SK-N-MC (cell line): ENCODE measurements around the gene HSD17B12.

Source experiments
- EZH2 ChIP-seq: fragments of 200-600 bp; sonication (generic); IDR thresholded peaks from one replicate; pipeline ENCODE4 v1.6.1; 2017; ENCODE audit warnings: antibody characterized with exemption
- FOXP2 ChIP-seq: optimal IDR thresholded peaks from 2 replicates; pipeline ENCODE3; 2011; ENCODE audit warnings: mild to moderate bottlenecking, moderate library complexity; ENCODE audit not compliant: insufficient read depth; ENCODE audit errors: extremely low read length, control extremely low read depth
- POLR2AphosphoS5 ChIP-seq: IDR thresholded peaks from 2 replicates; pipeline ENCODE4 v1.6.1; 2012; ENCODE audit warnings: mild to moderate bottlenecking, low read depth, low read length, borderline replicate concordance

GRCh38 chr11:43874738-43875137 lies 194.2 kb downstream of the HSD17B12 start:
- no peak for TF ChIP-seq POLR2AphosphoS5
- TF ChIP-seq EZH2, result no peak
- TF ChIP-seq FOXP2, result no peak
